Skeletal muscle satellite cell (primary cell): ENCODE results near the gene DUSP22. TPM values are rescaled to one million over a fixed set of nuclear protein-coding genes. Genes with fewer than 3 reads are reported as not detected.
"Not testable (repeated sequence)": the region's sequence is repeated elsewhere in the genome, so short reads cannot be mapped to it uniquely, and the experiment has no call there.

ENCODE experiments used
- H3K27me3 ChIP-seq: 2 replicates; pipeline ENCODE4 v1.7.0; 2013; ENCODE audit warnings: low read length; ENCODE audit not compliant: control insufficient read depth, insufficient read depth
- H3K36me3 ChIP-seq: 2 replicates; pipeline ENCODE4 v1.7.0; 2013; ENCODE audit warnings: mild to moderate bottlenecking, control low read depth, low read length; ENCODE audit not compliant: insufficient read depth
- H3K4me1 ChIP-seq: 2 replicates; pipeline ENCODE4 v1.7.0; 2013; ENCODE audit warnings: low read length; ENCODE audit not compliant: control insufficient read depth, insufficient read depth
- H3K4me2 ChIP-seq: 2 replicates; pipeline ENCODE4 v1.7.0; 2013; ENCODE audit warnings: mild to moderate bottlenecking, low read length
- H3K4me3 ChIP-seq: 2 replicates; pipeline ENCODE4 v1.7.0; 2013; ENCODE audit warnings: low read length
- H3K9ac ChIP-seq: 2 replicates; pipeline ENCODE4 v1.7.0; 2013; ENCODE audit warnings: mild to moderate bottlenecking, low read depth, low read length, moderate library complexity
- H3K9me3 ChIP-seq: replicated peaks from 2 replicates; pipeline ENCODE4 v1.7.0; 2013; ENCODE audit warnings: mild to moderate bottlenecking, control low read depth, low read length
- total RNA-seq: library from RNA; depleted of rRNA; stranded (reverse); fragments of >200 nt; gene quantifications from 2 replicates; pipeline ENCODE4 v1.2.3, GENCODE V29; 2012; rRNA removed

The DUSP22 gene
- 8.3 and 14.4 TPM in 2 replicates for total RNA-seq

DNA sequence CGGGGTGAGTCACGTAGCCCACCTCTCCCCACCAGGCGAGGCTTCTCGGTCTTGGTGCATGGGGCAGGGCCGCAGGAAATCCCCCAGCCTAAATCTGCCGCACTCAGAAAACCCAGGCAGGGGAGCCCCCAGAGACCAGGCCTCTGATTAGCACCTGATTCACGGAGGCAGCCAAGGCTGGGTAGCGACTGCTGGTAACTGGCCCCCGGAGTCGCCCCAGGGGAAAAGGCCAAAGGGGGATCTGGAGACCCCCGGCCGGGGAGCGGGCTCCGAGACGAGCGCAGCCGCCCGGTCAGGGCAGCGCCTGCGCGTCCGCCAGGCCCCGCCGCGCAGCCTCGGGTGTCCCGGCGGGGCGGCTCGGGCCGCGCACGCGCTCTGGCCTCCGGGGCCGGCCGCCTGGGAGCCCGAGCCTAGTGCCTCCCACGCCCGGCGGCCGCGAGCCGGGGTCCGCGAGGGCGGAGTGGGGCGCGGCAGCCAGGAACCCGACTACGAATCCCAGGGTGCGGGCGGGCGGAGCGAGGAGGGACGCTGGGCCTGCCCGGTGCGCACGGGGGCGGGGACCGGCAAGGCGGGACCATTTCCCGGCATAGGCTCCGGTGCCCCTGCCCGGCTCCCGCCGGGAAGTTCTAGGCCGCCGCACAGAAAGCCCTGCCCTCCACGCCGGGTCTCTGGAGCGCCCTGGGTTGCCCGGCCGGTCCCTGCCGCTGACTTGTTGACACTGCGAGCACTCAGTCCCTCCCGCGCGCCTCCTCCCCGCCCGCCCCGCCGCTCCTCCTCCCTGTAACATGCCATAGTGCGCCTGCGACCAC is at the start of gene DUSP22:
TSS of gene DUSP22 (plus strand) at position 791 of the 809 bp plus-strand sequence. CDS start 53 bp downstream, outside the sequence.
- no peaks in the 10 kb centered on the region for H3K36me3 ChIP-seq
- H3K9me3 ChIP-seq = no peaks in the 10 kb centered on the region
- peaks cover 7% of the 10 kb centered on the region for H3K27me3 ChIP-seq
- peak within 1 kb of the TSS; percentile 97 for H3K4me2 ChIP-seq
- H3K9ac ChIP-seq = peak within 1 kb of the TSS; percentile 96
- H3K4me3 ChIP-seq = peak within 1 kb of the TSS; percentile 84
- H3K4me1 ChIP-seq = peaks cover 11% of the 10 kb centered on the region

DNA sequence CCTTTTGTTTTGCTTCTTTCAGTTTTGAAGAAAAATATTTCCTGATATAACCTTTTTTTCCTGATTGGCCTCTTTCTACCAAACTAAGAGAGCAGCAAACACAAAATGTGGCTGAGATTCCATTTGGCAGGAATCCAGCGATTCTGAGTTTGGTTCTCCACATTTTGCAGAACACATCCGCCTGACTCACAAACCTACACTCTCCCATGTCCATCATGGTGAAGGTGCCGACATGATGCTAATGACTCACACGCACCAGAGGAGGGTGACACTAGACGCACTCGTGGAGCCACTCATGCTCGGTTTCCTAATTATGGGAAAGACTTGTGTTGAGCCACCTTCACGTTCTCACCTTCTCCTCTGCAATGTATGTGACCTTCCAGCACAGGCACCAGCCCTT is 45.9 kb upstream of the DUSP22 start:
- Histone ChIP-seq H3K9ac (no peak overlapping the region), H3K27me3 (peaks cover 12% of the 10 kb centered on the region), H3K4me3 (no peak overlapping the region), H3K9me3 (no peaks in the 10 kb centered on the region), H3K4me2 (no peak overlapping the region), H3K36me3 (no peaks in the 10 kb centered on the region), H3K4me1 (no peaks in the 10 kb centered on the region)

GRCh38 chr6:247351-247750 is 44.9 kb upstream of the DUSP22 start:
- Histone ChIP-seq H3K9ac (no peak overlapping the region), H3K9me3 (no peaks in the 10 kb centered on the region), H3K4me2 (no peak overlapping the region), H3K4me3 (no peak overlapping the region), H3K4me1 (no peaks in the 10 kb centered on the region), H3K36me3 (no peaks in the 10 kb centered on the region), H3K27me3 (peaks cover 5% of the 10 kb centered on the region)

DNA sequence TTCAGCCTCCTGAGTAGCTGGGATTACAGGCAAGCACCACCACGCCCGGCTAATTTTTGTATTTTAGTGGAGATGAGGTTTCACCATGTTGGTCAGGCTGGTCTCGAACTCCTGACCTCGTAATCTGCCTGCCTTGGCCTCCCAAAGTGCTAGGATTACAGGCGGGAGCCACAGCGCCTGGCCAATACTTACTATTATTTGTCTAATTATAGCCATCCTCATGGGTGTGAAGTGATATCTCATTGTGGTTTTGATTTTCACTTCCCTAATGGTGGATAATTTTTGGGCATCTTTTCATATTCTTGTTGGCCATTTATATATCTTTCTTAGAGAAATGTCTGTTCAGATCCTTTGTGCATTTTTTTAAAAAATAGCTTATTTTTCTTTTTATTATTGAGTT is 44.2 kb upstream of the DUSP22 start:
- H3K9me3 ChIP-seq, H3K4me3 ChIP-seq, H3K9ac ChIP-seq, H3K36me3 ChIP-seq, H3K4me2 ChIP-seq, H3K4me1 ChIP-seq, H3K27me3 ChIP-seq: not testable (repeated sequence)

DNA sequence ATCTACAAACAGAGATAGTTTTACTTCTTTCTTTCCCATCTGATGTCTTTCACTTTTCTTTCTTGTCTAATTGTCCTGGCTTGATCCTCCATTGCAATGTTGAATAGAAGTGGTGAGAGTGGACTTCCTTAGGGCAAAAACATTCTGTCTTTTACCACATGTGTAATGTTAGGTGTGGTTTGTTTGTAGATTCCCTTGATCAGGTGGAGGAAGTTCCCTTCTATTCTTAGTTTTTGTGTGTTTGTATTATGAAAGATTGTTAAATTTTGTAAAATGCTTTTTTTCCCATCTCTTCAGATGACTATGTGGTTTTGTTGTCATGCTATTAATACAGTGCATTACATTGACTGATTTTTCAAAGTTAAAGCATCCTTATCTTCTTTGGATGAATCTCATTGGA is 41.6 kb upstream of the DUSP22 start:
- H3K4me3 ChIP-seq = no peak overlapping the region
- no peaks in the 10 kb centered on the region for H3K9me3 ChIP-seq
- H3K4me1 ChIP-seq = no peaks in the 10 kb centered on the region

DNA sequence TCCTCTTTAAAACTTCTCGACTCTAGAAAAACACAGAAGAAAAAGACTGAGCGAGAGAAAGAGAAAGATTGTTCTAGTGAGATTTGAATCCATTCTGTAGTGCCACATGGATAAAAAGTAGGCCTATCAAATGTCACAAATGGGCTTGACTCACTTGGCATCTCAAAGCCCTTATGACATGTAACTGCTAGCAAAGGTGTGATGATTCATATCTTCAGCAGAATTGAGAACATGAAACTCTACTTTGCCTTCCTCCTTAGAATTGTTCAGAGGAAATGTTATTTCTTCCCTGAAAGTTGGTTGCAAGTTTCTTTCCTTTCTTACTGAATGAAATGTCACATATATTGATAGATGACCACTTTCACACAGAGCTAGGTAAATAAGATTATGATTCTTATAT is 40.4 kb upstream of the DUSP22 start:
- no peak overlapping the region for H3K4me2 ChIP-seq
- no peak overlapping the region for H3K9ac ChIP-seq
- H3K4me3 ChIP-seq = no peak overlapping the region
- no peaks in the 10 kb centered on the region for H3K9me3 ChIP-seq
- no peaks in the 10 kb centered on the region for H3K4me1 ChIP-seq
- H3K27me3 ChIP-seq = no peaks in the 10 kb centered on the region
- no peaks in the 10 kb centered on the region for H3K36me3 ChIP-seq

More for the DNA sequence above, 41.6 kb upstream of the DUSP22 start:
- H3K36me3 ChIP-seq = no peaks in the 10 kb centered on the region
- peaks cover 2% of the 10 kb centered on the region for H3K27me3 ChIP-seq
- H3K4me2 ChIP-seq = no peak overlapping the region
- no peak overlapping the region for H3K9ac ChIP-seq

- Histone ChIP-seq H3K4me2 (no peak overlapping the region), H3K9me3 (no peaks in the 10 kb centered on the region), H3K9ac (no peak overlapping the region), H3K4me1 (no peaks in the 10 kb centered on the region), H3K27me3 (no peaks in the 10 kb centered on the region), H3K36me3 (no peaks in the 10 kb centered on the region), H3K4me3 (no peak overlapping the region)
These were observed 39.3 kb upstream of the DUSP22 start for GRCh38 chr6:252775-253535.

DNA sequence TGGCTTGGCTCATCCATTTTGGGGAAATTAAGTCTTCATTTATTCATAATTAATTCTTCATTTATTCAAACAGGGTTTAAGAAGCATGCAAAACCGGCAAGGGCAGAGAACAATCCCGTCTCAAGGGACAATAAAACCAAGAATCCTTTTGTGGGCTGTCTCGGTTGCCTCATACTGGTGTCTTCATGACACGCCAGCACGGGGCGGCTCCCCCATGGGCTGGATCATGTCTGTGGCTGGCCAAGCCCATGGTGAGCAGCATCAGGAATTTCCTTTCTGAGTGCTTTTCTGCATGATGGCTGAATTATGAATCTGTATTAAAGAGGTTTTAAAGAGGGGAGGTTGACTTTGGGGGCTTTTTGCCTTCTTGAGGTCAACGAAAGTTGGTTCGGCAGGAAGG is 38.3 kb upstream of the DUSP22 start:
- Histone ChIP-seq H3K9me3 (no peaks in the 10 kb centered on the region), H3K4me3 (no peak overlapping the region), H3K4me2 (no peak overlapping the region), H3K27me3 (no peaks in the 10 kb centered on the region), H3K9ac (no peak overlapping the region), H3K36me3 (no peaks in the 10 kb centered on the region), H3K4me1 (no peaks in the 10 kb centered on the region)

- Histone ChIP-seq H3K27me3 (no peaks in the 10 kb centered on the region), H3K4me3 (no peak overlapping the region), H3K4me2 (no peak overlapping the region), H3K9ac (no peak overlapping the region), H3K4me1 (no peaks in the 10 kb centered on the region), H3K36me3 (no peaks in the 10 kb centered on the region), H3K9me3 (no peaks in the 10 kb centered on the region)
These were observed 37.1 kb upstream of the DUSP22 start for GRCh38 chr6:255041-255750.

- no peaks in the 10 kb centered on the region for H3K27me3 ChIP-seq
- H3K36me3 ChIP-seq = no peaks in the 10 kb centered on the region
- no peaks in the 10 kb centered on the region for H3K9me3 ChIP-seq
- no peak overlapping the region for H3K4me3 ChIP-seq
- H3K4me2 ChIP-seq = no peak overlapping the region
- H3K4me1 ChIP-seq = no peaks in the 10 kb centered on the region
- no peak overlapping the region for H3K9ac ChIP-seq
These were observed 36.6 kb upstream of the DUSP22 start for GRCh38 chr6:255751-256083.

DNA sequence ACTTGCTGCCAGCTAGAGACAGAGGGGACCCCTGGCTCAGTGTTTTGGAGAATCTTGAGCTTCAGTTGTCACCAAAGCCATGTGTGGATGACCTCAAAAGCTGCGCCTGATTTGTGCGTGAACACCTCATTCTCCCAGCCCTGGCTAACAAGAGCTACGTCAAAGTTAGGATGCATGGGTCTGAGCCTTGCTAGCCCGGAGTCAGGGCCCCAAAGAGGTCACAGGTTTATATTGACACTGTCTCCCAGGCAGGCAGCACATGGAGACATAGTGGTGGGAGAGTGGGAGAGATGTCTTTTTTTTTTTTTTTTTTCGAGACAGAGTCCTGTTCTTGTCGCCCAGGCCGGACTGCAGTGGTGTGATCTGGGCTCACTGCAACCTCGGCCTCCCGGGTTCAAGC is 36.1 kb upstream of the DUSP22 start:
- Histone ChIP-seq H3K9me3 (no peaks in the 10 kb centered on the region), H3K36me3 (no peaks in the 10 kb centered on the region), H3K4me3 (no peak overlapping the region), H3K9ac (no peak overlapping the region), H3K27me3 (no peaks in the 10 kb centered on the region), H3K4me2 (no peak overlapping the region), H3K4me1 (no peaks in the 10 kb centered on the region)
